Measurements from ENCODE around the gene NTN1. TPM values are rescaled to one million over a fixed set of nuclear protein-coding genes. Genes with fewer than 3 reads are reported as not detected.

The NTN1 gene
- total RNA-seq, 3 donors from 2014 or later (not counting 1 experiment from before 2014, with no cell fraction given) = 0.12 to 0.15 (median 0.14) TPM

GRCh38 chr17:9251273-9251672, 230.0 kb downstream of the NTN1 start:
- peaks cover 4 to 8% of the 10 kb centered on the region in 2 donors for H3K4me1 Mint-ChIP-seq
- Histone ChIP-seq H3K27me3 (ENCODE audit: control insufficient read depth, insufficient read depth, low read length) (no peaks in the 10 kb centered on the region), H3K4me3 (ENCODE audit: low read length) (no peak overlapping the region), H3K9me3 (ENCODE audit: control insufficient read depth, insufficient read depth, low read length) (no peaks in the 10 kb centered on the region), H3K27ac (ENCODE audit: low read length) (no peak overlapping the region), H3K4me1 (ENCODE audit: control insufficient read depth, insufficient read depth, low read length) (no peaks in the 10 kb centered on the region), H3K36me3 (ENCODE audit: control insufficient read depth, insufficient read depth, low read length) (peaks cover 6% of the 10 kb centered on the region)
- no peaks in the 10 kb centered on the region for H3K27me3 Mint-ChIP-seq (ENCODE audit: low read depth in 2 of 2)
- ATAC-seq = no peak
- H3K27ac Mint-ChIP-seq = no peak overlapping the region
- 88% methylated on average over 12 of the region's 12 CpGs for WGBS (ENCODE audit: insufficient coverage)
- intact Hi-C loops (cut with micrococcal nuclease) = no loop called here
- H3K4me3 Mint-ChIP-seq = no peak overlapping the region
- H3K36me3 Mint-ChIP-seq = no peaks in the 10 kb centered on the region
- no peaks in the 10 kb centered on the region for H3K9me3 Mint-ChIP-seq
- no peak for TF ChIP-seq CTCF (IDR thresholded peaks at IDR 0.05)
- DNase-seq = no peak

GRCh38 chr17:9253308-9253707, 232.0 kb downstream of the NTN1 start:
- Histone ChIP-seq H3K4me1 (ENCODE audit: control insufficient read depth, insufficient read depth, low read length) (no peaks in the 10 kb centered on the region), H3K4me3 (ENCODE audit: low read length) (no peak overlapping the region), H3K9me3 (ENCODE audit: control insufficient read depth, insufficient read depth, low read length) (no peaks in the 10 kb centered on the region), H3K36me3 (ENCODE audit: control insufficient read depth, insufficient read depth, low read length) (peaks cover 6% of the 10 kb centered on the region), H3K27me3 (ENCODE audit: control insufficient read depth, insufficient read depth, low read length) (no peaks in the 10 kb centered on the region), H3K27ac (ENCODE audit: low read length) (no peak overlapping the region)
- peaks cover 16 to 20% of the 10 kb centered on the region in 2 donors for H3K4me1 Mint-ChIP-seq
- no peaks in the 10 kb centered on the region for H3K27me3 Mint-ChIP-seq (ENCODE audit: low read depth in 2 of 2)
- intact Hi-C loops (cut with micrococcal nuclease) = no loop called here
- no peaks in the 10 kb centered on the region for H3K9me3 Mint-ChIP-seq
- no peak overlapping the region for H3K27ac Mint-ChIP-seq
- no peak overlapping the region for H3K4me3 Mint-ChIP-seq
- 94% methylated on average over 3 of the region's 3 CpGs for WGBS (ENCODE audit: insufficient coverage)
- no peak for TF ChIP-seq CTCF (IDR thresholded peaks at IDR 0.05)
- no peaks in the 10 kb centered on the region for H3K36me3 Mint-ChIP-seq
- no peak for ATAC-seq
- no peak for DNase-seq

GRCh38 chr17:9254841-9255240, 233.5 kb downstream of the NTN1 start:
- H3K4me1 Mint-ChIP-seq = peaks cover 23 to 31% of the 10 kb centered on the region in 2 donors
- DNase-seq (no peak), ATAC-seq (no peak)
- Histone ChIP-seq H3K4me3 (ENCODE audit: low read length) (no peak overlapping the region), H3K9me3 (ENCODE audit: control insufficient read depth, insufficient read depth, low read length) (no peaks in the 10 kb centered on the region), H3K27ac (ENCODE audit: low read length) (no peak overlapping the region), H3K4me1 (ENCODE audit: control insufficient read depth, insufficient read depth, low read length) (no peaks in the 10 kb centered on the region), H3K27me3 (ENCODE audit: control insufficient read depth, insufficient read depth, low read length) (no peaks in the 10 kb centered on the region), H3K36me3 (ENCODE audit: control insufficient read depth, insufficient read depth, low read length) (no peaks in the 10 kb centered on the region)
- H3K4me3 Mint-ChIP-seq = no peak overlapping the region
- no peak for TF ChIP-seq CTCF (IDR thresholded peaks at IDR 0.05)
- no peaks in the 10 kb centered on the region for H3K9me3 Mint-ChIP-seq
- H3K27me3 Mint-ChIP-seq (ENCODE audit: low read depth in 2 of 2) = no peaks in the 10 kb centered on the region
- intact Hi-C loops (cut with micrococcal nuclease) = no loop called here
- WGBS (ENCODE audit: insufficient coverage) = 95% methylated on average over 2 of the region's 2 CpGs
- H3K27ac Mint-ChIP-seq = no peak overlapping the region
- no peaks in the 10 kb centered on the region for H3K36me3 Mint-ChIP-seq

- DNase-seq = no peak
- no peak overlapping the region for H3K27ac ChIP-seq (ENCODE audit: low read length)
- no peak overlapping the region for H3K4me3 Mint-ChIP-seq
- 92% methylated on average over 6 of the region's 6 CpGs for WGBS (ENCODE audit: insufficient coverage)
- intact Hi-C loops (cut with micrococcal nuclease) = no loop called here
- no peak for ATAC-seq
- H3K27me3 ChIP-seq (ENCODE audit: control insufficient read depth, insufficient read depth, low read length) = no peaks in the 10 kb centered on the region
- no peak for TF ChIP-seq CTCF (IDR thresholded peaks at IDR 0.05)
- no peaks in the 10 kb centered on the region for H3K36me3 Mint-ChIP-seq
- H3K27me3 Mint-ChIP-seq (ENCODE audit: low read depth in 2 of 2) = no peaks in the 10 kb centered on the region
- H3K4me3 ChIP-seq (ENCODE audit: low read length) = no peak overlapping the region
- no peaks in the 10 kb centered on the region for H3K9me3 Mint-ChIP-seq
- H3K27ac Mint-ChIP-seq = no peak overlapping the region
- H3K9me3 ChIP-seq (ENCODE audit: control insufficient read depth, insufficient read depth, low read length) = no peaks in the 10 kb centered on the region
- no peaks in the 10 kb centered on the region for H3K4me1 ChIP-seq (ENCODE audit: control insufficient read depth, insufficient read depth, low read length)
- no peaks in the 10 kb centered on the region for H3K36me3 ChIP-seq (ENCODE audit: control insufficient read depth, insufficient read depth, low read length)
- peaks cover 23 to 31% of the 10 kb centered on the region in 2 donors for H3K4me1 Mint-ChIP-seq
These were observed 234.5 kb downstream of the NTN1 start for GRCh38 chr17:9255833-9256232.

All from natural killer cell (primary cell).